GM12874 (cell line): Measurements from ENCODE around the gene FAAH.

Experiments used
- CTCF ChIP-seq: IDR thresholded peaks from 2 replicates; pipeline ENCODE4 v1.5.1; 2011; ENCODE audit warnings: low read depth, mild to moderate bottlenecking, control low read depth, low read length, moderate library complexity; ENCODE audit not compliant: insufficient read depth

The FAAH gene

GRCh38 chr1:46415514-46415913 is 21.4 kb downstream of the FAAH start:
- no peak for TF ChIP-seq CTCF

- no peak for TF ChIP-seq CTCF
Observed at GRCh38 chr1:46418976-46419375, 24.9 kb downstream of the FAAH start.

- TF ChIP-seq CTCF = no peak
Observed at GRCh38 chr1:46420533-46420915, 26.4 kb downstream of the FAAH start.

- TF ChIP-seq CTCF = no peak
Observed at GRCh38 chr1:46421739-46422138, 27.6 kb downstream of the FAAH start.

- TF ChIP-seq CTCF = no peak
Observed at GRCh38 chr1:46422261-46422871, 28.2 kb downstream of the FAAH start.

GRCh38 chr1:46423574-46424240 is 29.6 kb downstream of the FAAH start:
- TF ChIP-seq CTCF = no peak

- no peak for TF ChIP-seq CTCF
Observed at GRCh38 chr1:46424730-46425129, 30.6 kb downstream of the FAAH start.
